SK-N-SH (cell line): ENCODE data around the gene UTP11.
"Not testable (repeated sequence)": the region's sequence is repeated elsewhere in the genome, so short reads cannot be mapped to it uniquely, and the experiment has no call there.

Experiments
- CHD2 ChIP-seq: fragments of 150-350 bp; IDR thresholded peaks from 2 replicates; pipeline ENCODE4 v1.6.1; 2018; ENCODE audit warnings: low read length; ENCODE audit not compliant: partially characterized antibody
- CTCF ChIP-seq: fragments of 200-600 bp; sonication (generic); IDR thresholded peaks from 2 replicates; pipeline ENCODE4 v1.6.1; 2017; ENCODE audit warnings: antibody characterized with exemption, mild to moderate bottlenecking, moderate library complexity
- POLR2AphosphoS5 ChIP-seq: IDR thresholded peaks from 2 replicates; pipeline ENCODE4 v1.6.1; 2012; ENCODE audit warnings: low read depth, low read length
- RFX5 ChIP-seq: IDR thresholded peaks from 2 replicates; pipeline ENCODE4 v1.6.1; 2012; ENCODE audit warnings: mild to moderate bottlenecking, improper control_type of control experiment, low read length
- TAF1 ChIP-seq: IDR thresholded peaks from 2 replicates; pipeline ENCODE4 v1.6.1; 2012; ENCODE audit warnings: low read depth, mild to moderate bottlenecking, low read length, moderate library complexity, borderline replicate concordance
- TF ChIP-seq, protein P1 (sequence below): IDR thresholded peaks from 2 replicates; pipeline ENCODE4 v1.4.0; 2012; ENCODE audit warnings: low read depth

DNA sequence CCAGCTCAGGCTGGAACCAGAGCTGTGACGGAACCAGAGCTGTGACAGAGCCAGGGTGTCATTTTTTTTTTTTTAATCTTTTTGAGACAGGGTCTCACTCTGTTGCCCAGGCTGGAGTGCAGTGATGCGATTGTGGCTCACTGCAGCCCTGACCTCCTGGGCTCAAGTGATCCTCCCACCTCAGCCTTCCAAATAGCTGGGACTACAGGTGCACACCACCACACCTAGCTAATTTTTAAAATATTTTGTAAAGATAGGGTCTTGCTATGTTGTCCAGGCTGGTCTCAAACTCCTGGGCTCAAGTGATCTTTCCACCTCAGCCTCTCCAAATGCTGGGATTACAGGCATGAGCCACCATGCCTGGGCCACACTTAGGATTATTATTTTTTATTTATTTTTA, 20.5 kb downstream of the UTP11 start:
- TF ChIP-seq, protein P1, sequence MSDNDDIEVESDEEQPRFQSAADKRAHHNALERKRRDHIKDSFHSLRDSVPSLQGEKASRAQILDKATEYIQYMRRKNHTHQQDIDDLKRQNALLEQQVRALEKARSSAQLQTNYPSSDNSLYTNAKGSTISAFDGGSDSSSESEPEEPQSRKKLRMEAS, result not testable (repeated sequence)
- TF ChIP-seq CTCF, TAF1, CHD2, POLR2AphosphoS5, RFX5: not testable (repeated sequence)
